Trophoblast cell (in vitro differentiated cells and primary cell): ENCODE measurements around the gene HAT1.

Source experiments
- DNase-seq, 2 donors: peaks; one replicate each; pipeline ENCODE4 v3.0.0-alpha.2; 2016
- H2AFZ ChIP-seq: 2 replicates; pipeline ENCODE4 v1.6.1; 2013; ENCODE audit warnings: low read length, moderate library complexity, mild to moderate bottlenecking; ENCODE audit not compliant: insufficient read depth, poor library complexity
- H2AK5ac ChIP-seq: 2 replicates; pipeline ENCODE4 v1.6.1; 2013; ENCODE audit warnings: mild to moderate bottlenecking, low read length
- H2BK120ac ChIP-seq: 2 replicates; pipeline ENCODE4 v1.6.1; 2013; ENCODE audit warnings: low read length, mild to moderate bottlenecking, moderate library complexity; ENCODE audit not compliant: insufficient read depth, poor library complexity
- H2BK12ac ChIP-seq: 2 replicates; pipeline ENCODE4 v1.6.1; 2013; ENCODE audit warnings: mild to moderate bottlenecking, low read length, moderate library complexity
- H2BK5ac ChIP-seq: 2 replicates; pipeline ENCODE4 v1.6.1; 2013; ENCODE audit warnings: low read length, low read depth, moderate library complexity, mild to moderate bottlenecking; ENCODE audit not compliant: poor library complexity
- H3K14ac ChIP-seq: 2 replicates; pipeline ENCODE4 v1.6.1; 2013; ENCODE audit warnings: mild to moderate bottlenecking, low read length
- H3K18ac ChIP-seq: 2 replicates; pipeline ENCODE4 v1.6.1; 2013; ENCODE audit warnings: mild to moderate bottlenecking, low read length
- H3K23ac ChIP-seq: 2 replicates; pipeline ENCODE4 v1.6.1; 2013; ENCODE audit warnings: low read length
- H3K27ac ChIP-seq: 2 replicates; pipeline ENCODE4 v1.5.1; 2013; ENCODE audit warnings: low read depth, mild to moderate bottlenecking, inconsistent platforms, low read length, moderate library complexity
- H3K27me3 ChIP-seq: 2 replicates; pipeline ENCODE4 v1.6.1; 2013; ENCODE audit warnings: inconsistent platforms, mild to moderate bottlenecking, low read length, moderate library complexity; ENCODE audit not compliant: insufficient read depth
- H3K36me3 ChIP-seq, 2 experiments: 1 replicate in 1 of 2; 2 replicates in 1 of 2; pipeline ENCODE4 v1.6.1; 2013; ENCODE audit warnings: low read length in 2 of 2, mild to moderate bottlenecking in 2 of 2, moderate library complexity in 1 of 2; ENCODE audit not compliant: insufficient read depth in 2 of 2, control insufficient read depth in 1 of 2
- H3K4ac ChIP-seq: 2 replicates; pipeline ENCODE4 v1.6.1; 2013; ENCODE audit warnings: low read depth, mild to moderate bottlenecking, low read length, moderate library complexity
- H3K4me1 ChIP-seq, 2 experiments: 1 replicate in 1 of 2; 2 replicates in 1 of 2; pipeline ENCODE4 v1.6.1; 2013; ENCODE audit warnings: low read length in 2 of 2, mild to moderate bottlenecking in 2 of 2, moderate library complexity in 1 of 2; ENCODE audit not compliant: insufficient read depth in 2 of 2, control insufficient read depth in 1 of 2
- H3K4me2 ChIP-seq: 2 replicates; pipeline ENCODE4 v1.6.1; 2013; ENCODE audit warnings: inconsistent platforms, mild to moderate bottlenecking, low read length, moderate library complexity
- H3K4me3 ChIP-seq: 2 replicates; pipeline ENCODE4 v1.5.1; 2013; ENCODE audit warnings: mild to moderate bottlenecking, low read depth, low read length, inconsistent platforms
- H3K79me1 ChIP-seq: one replicate; pipeline ENCODE4 v1.6.1; 2013; ENCODE audit warnings: low read length
- H3K79me2 ChIP-seq: 2 replicates; pipeline ENCODE4 v1.6.1; 2013; ENCODE audit warnings: low read length, mild to moderate bottlenecking; ENCODE audit not compliant: control insufficient read depth, insufficient read depth, poor library complexity
- H3K9ac ChIP-seq: 2 replicates; pipeline ENCODE4 v1.6.1; 2013; ENCODE audit warnings: mild to moderate bottlenecking, low read length
- H3K9me3 ChIP-seq: 2 replicates; pipeline ENCODE4 v1.6.1; 2013; ENCODE audit warnings: low read depth, mild to moderate bottlenecking, control low read depth, inconsistent platforms, low read length; ENCODE audit not compliant: insufficient read depth
- H4K12ac ChIP-seq: 2 replicates; pipeline ENCODE4 v1.6.1; 2013; ENCODE audit warnings: low read depth, mild to moderate bottlenecking, low read length, moderate library complexity
- H4K8ac ChIP-seq: 2 replicates; pipeline ENCODE4 v1.6.1; 2013; ENCODE audit warnings: low read depth, mild to moderate bottlenecking, low read length, moderate library complexity
- H4K91ac ChIP-seq: one replicate; pipeline ENCODE4 v1.6.1; 2013; ENCODE audit warnings: low read depth, mild to moderate bottlenecking, low read length, moderate library complexity
- WGBS: extraction: QIAGEN DNeasy Blood & Tissue Kit; methylation state at CpG from one replicate; pipeline ENCODE4 v1.1.7; 2013; ENCODE audit warnings: missing lambda C conversion rate; ENCODE audit not compliant: insufficient read length, insufficient coverage; ENCODE audit errors: extremely low coverage; 5-methylcytosine and 5-hydroxymethylcytosine counted together

Gene HAT1

DNA sequence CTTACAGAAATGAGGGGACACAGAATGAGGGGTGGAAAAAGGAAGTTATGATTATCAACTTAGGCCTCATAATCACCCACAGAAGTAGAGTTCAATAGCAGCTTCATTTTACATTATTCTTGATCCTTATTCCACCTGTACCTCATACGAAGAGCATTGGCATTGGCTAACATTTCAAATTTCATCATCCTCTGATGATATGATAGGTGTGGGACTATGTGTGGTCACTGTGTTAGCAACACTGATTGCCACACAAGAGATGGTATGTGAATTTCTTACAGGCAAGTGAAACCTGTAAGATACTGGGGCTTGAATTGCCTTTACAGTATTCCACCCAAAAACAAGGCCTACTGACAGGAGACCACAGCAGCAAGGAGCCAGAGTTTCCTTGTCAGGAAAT is 14.0 kb upstream of the HAT1 start:
- Histone ChIP-seq H3K18ac (no peak overlapping the region), H3K4me2 (no peak overlapping the region), H3K36me3 (no peaks in the 10 kb centered on the region), H2AK5ac (no peak overlapping the region), H3K9ac (no peak overlapping the region), H4K12ac (no peak overlapping the region), H3K4ac (no peak overlapping the region), H4K8ac (no peak overlapping the region), H2BK5ac (no peak overlapping the region), H4K91ac (no peak overlapping the region), H2BK120ac (no peak overlapping the region), H3K4me1 (no peaks in the 10 kb centered on the region), H2AFZ (no peak overlapping the region), H3K79me1 (no peaks in the 10 kb centered on the region), H2BK12ac (no peak overlapping the region), H3K4me3 (no peak overlapping the region), H3K23ac (no peak overlapping the region), H3K9me3 (no peaks in the 10 kb centered on the region), H3K14ac (no peak overlapping the region), H3K27me3 (no peaks in the 10 kb centered on the region), H3K79me2 (no peaks in the 10 kb centered on the region), H3K27ac (no peak overlapping the region)
- DNase-seq = peak in 1 of 2 donors; percentile 66
- no CpG with 5 or more reads among the region's 1 CpG for WGBS

DNA sequence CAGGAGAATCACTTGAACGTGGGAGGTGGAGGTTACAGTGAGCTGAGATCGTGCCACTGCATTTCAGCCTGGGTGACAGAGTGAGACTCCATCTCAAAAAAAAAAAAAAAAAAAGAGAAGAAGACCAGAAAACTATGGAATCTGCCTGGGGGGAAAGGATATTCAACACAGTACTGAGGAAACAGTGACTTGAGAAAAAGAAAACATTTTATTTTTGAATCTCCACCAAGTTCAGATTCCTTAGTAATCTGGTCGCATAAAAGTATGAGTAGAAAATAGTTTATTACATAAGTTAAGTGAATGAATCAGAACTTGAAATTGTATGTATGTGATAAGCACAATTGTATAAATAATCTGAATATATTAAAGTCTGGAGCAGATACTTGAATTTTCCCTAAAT is 13.0 kb upstream of the HAT1 start:
- DNase-seq = no peak
- Histone ChIP-seq H2BK12ac (no peak overlapping the region), H4K91ac (no peak overlapping the region)

DNA sequence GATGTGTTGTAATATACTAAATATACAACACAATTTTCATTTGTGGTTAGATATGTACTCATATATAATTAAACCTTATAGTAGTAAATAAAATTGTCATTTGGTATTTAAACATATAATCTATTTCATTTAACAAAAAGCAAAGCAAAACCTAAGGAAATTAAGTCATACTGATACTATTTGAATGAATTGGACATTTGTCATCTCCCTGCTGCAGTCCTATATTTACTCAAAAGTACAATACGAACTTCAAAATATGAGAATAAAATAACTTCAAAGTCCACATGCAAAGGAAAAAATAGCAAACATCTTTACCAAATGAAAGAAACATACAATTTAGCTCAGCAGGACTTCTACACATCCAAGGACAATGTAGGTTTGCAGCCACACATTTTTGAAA is 11.8 kb upstream of the HAT1 start:
- no peak overlapping the region for H3K27ac ChIP-seq
- no peak overlapping the region for H3K4me3 ChIP-seq
- no peak overlapping the region for H2BK120ac ChIP-seq
- H4K12ac ChIP-seq = no peak overlapping the region
- H4K91ac ChIP-seq = no peak overlapping the region
- no peaks in the 10 kb centered on the region for H3K4me1 ChIP-seq
- H3K79me1 ChIP-seq = no peaks in the 10 kb centered on the region
- no peak overlapping the region for H2AK5ac ChIP-seq
- WGBS = no CpG with 5 or more reads among the region's 1 CpG
- no peak overlapping the region for H3K9ac ChIP-seq
- no peaks in the 10 kb centered on the region for H3K9me3 ChIP-seq
- H3K14ac ChIP-seq = no peak overlapping the region
- H2BK12ac ChIP-seq = no peak overlapping the region
- H3K79me2 ChIP-seq = no peaks in the 10 kb centered on the region
- H3K36me3 ChIP-seq = no peaks in the 10 kb centered on the region
- no peak overlapping the region for H3K18ac ChIP-seq
- no peak overlapping the region for H4K8ac ChIP-seq
- no peak overlapping the region for H3K4me2 ChIP-seq
- no peak overlapping the region for H3K4ac ChIP-seq
- no peak overlapping the region for H2AFZ ChIP-seq
- no peak overlapping the region for H2BK5ac ChIP-seq
- DNase-seq = no peak
- no peaks in the 10 kb centered on the region for H3K27me3 ChIP-seq
- no peak overlapping the region for H3K23ac ChIP-seq

More for the DNA sequence above, 13.0 kb upstream of the HAT1 start:
- Histone ChIP-seq H3K79me2 (no peaks in the 10 kb centered on the region), H2AK5ac (no peak overlapping the region), H3K4ac (no peak overlapping the region), H3K18ac (no peak overlapping the region), H2BK120ac (no peak overlapping the region), H3K4me3 (no peak overlapping the region), H3K9me3 (no peaks in the 10 kb centered on the region), H3K4me2 (no peak overlapping the region), H3K14ac (no peak overlapping the region), H3K79me1 (no peaks in the 10 kb centered on the region), H3K27me3 (no peaks in the 10 kb centered on the region), H4K12ac (no peak overlapping the region), H3K36me3 (no peaks in the 10 kb centered on the region), H4K8ac (no peak overlapping the region), H3K9ac (no peak overlapping the region), H2BK5ac (no peak overlapping the region), H3K27ac (no peak overlapping the region), H3K4me1 (no peaks in the 10 kb centered on the region), H2AFZ (no peak overlapping the region), H3K23ac (no peak overlapping the region)
- no CpG with 5 or more reads among the region's 3 CpGs for WGBS

DNA sequence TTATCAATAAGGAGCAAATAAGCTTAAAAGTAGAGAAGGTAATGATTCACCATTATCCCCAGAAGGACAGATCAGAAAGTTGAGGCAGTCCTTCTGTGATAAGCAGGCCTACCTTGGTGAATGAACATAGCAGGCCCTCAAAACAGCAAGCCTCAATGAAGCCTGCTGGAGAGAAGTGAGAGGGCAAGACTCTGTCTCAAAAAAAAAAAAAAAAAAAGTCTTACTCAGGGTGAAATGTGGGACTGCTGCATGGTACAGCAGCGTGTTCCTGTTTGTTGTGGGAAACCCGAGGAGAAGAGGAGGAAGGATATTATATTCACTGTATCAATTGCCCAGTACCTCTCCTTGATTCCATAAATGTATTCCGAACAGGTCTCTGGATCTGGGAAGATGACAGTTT is 8.7 kb upstream of the HAT1 start:
- Histone ChIP-seq H2AK5ac (no peak overlapping the region), H3K36me3 (no peaks in the 10 kb centered on the region), H2AFZ (no peak overlapping the region), H3K18ac (no peak overlapping the region), H4K91ac (no peak overlapping the region), H3K27ac (no peak overlapping the region), H2BK5ac (no peak overlapping the region), H2BK120ac (no peak overlapping the region), H3K14ac (no peak overlapping the region), H3K79me2 (no peaks in the 10 kb centered on the region), H3K4me3 (no peak overlapping the region), H4K12ac (no peak overlapping the region), H3K4me1 (no peaks in the 10 kb centered on the region), H3K4ac (no peak overlapping the region), H4K8ac (no peak overlapping the region), H3K27me3 (no peaks in the 10 kb centered on the region), H2BK12ac (no peak overlapping the region), H3K9me3 (no peaks in the 10 kb centered on the region), H3K4me2 (no peak overlapping the region), H3K9ac (no peak overlapping the region), H3K79me1 (no peaks in the 10 kb centered on the region), H3K23ac (no peak overlapping the region)
- WGBS = no CpG with 5 or more reads among the region's 3 CpGs
- no peak for DNase-seq
